Measurements from ENCODE around the gene RAD18.

RAD18 gene

DNA sequence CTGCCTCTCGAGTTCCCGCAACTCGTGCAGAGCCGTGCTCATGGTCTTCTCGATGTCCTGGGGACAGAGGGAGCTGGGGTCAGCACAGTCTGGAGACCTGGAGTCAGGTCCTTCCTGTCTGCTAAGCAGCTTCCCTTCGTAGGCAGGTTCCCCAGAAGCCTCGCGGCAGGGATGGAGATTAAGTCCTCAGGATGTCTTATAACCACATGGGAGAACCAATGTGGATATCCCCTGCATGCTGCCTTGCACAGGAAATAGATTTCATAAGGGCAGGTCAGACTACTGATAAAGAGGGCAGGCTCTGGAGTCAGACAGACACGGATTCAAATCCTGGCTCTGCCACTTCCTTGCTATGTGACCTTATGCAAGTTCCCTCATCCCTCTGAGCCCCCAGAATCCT is 22.6 kb upstream of the RAD18 start:
- ATAC-seq = no peak
- TF ChIP-seq TOX (CRISPR knock-in tag; IDR thresholded peaks at IDR 0.05; ENCODE audit: borderline replicate concordance) = no peak
- TF ChIP-seq, protein P1, sequence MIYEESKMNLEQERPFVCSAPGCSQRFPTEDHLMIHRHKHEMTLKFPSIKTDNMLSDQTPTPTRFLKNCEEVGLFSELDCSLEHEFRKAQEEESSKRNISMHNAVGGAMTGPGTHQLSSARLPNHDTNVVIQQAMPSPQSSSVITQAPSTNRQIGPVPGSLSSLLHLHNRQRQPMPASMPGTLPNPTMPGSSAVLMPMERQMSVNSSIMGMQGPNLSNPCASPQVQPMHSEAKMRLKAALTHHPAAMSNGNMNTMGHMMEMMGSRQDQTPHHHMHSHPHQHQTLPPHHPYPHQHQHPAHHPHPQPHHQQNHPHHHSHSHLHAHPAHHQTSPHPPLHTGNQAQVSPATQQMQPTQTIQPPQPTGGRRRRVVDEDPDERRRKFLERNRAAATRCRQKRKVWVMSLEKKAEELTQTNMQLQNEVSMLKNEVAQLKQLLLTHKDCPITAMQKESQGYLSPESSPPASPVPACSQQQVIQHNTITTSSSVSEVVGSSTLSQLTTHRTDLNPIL (CRISPR knock-in tag; IDR thresholded peaks at IDR 0.05; ENCODE audit: low read depth) = no peak
- TF ChIP-seq, protein P2, sequence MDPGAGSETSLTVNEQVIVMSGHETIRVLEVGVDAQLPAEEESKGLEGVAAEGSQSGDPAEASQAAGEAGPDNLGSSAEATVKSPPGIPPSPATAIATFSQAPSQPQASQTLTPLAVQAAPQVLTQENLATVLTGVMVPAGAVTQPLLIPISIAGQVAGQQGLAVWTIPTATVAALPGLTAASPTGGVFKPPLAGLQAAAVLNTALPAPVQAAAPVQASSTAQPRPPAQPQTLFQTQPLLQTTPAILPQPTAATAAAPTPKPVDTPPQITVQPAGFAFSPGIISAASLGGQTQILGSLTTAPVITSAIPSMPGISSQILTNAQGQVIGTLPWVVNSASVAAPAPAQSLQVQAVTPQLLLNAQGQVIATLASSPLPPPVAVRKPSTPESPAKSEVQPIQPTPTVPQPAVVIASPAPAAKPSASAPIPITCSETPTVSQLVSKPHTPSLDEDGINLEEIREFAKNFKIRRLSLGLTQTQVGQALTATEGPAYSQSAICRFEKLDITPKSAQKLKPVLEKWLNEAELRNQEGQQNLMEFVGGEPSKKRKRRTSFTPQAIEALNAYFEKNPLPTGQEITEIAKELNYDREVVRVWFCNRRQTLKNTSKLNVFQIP (CRISPR knock-in tag; IDR thresholded peaks at IDR 0.05; ENCODE audit: borderline replicate concordance, low read depth) = no peak
- no peak for TF ChIP-seq SNAI2 (CRISPR knock-in tag; IDR thresholded peaks at IDR 0.05)
- TF ChIP-seq OSR1 (CRISPR knock-in tag; IDR thresholded peaks at IDR 0.05) = no peak

DNA sequence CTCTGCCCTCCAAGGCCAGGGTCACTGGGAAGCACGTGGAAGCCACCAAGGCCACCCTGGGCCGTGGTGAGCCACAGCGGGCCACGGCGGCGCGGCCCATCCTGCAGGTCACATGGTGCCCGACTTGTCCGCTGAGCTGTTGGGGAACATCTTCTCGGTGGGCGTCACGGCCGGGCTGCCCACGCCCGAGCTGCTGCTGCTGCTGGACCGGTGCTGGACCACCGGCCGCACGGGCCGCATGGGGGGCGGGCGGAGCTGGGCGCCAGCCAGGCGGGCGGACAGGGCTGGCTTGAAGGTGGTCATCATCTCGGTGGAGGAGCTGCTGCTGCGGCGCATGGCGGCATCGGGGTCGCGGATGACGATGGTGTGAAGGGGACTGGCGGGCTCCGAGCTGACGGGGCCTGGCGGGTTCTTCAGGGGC is 22.1 kb upstream of the RAD18 start:
- ATAC-seq = no peak
- TF ChIP-seq ZFP3 (CRISPR knock-in tag; IDR thresholded peaks at IDR 0.05) (no peak), ARNTL (CRISPR knock-in tag; IDR thresholded peaks at IDR 0.05; ENCODE audit: borderline replicate concordance, low read depth) (no peak), PPARA (CRISPR knock-in tag; IDR thresholded peaks at IDR 0.05; ENCODE audit: borderline replicate concordance) (no peak), TCF4 (CRISPR knock-in tag; IDR thresholded peaks at IDR 0.05; ENCODE audit: borderline replicate concordance) (no peak), ZNF8 (CRISPR knock-in tag; IDR thresholded peaks at IDR 0.05) (no peak), CSDC2 (CRISPR knock-in tag; IDR thresholded peaks at IDR 0.05) (no peak)
- TF ChIP-seq, protein P3, sequence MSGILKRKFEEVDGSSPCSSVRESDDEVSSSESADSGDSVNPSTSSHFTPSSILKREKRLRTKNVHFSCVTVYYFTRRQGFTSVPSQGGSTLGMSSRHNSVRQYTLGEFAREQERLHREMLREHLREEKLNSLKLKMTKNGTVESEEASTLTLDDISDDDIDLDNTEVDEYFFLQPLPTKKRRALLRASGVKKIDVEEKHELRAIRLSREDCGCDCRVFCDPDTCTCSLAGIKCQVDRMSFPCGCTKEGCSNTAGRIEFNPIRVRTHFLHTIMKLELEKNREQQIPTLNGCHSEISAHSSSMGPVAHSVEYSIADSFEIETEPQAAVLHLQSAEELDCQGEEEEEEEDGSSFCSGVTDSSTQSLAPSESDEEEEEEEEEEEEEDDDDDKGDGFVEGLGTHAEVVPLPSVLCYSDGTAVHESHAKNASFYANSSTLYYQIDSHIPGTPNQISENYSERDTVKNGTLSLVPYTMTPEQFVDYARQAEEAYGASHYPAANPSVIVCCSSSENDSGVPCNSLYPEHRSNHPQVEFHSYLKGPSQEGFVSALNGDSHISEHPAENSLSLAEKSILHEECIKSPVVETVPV (CRISPR knock-in tag; IDR thresholded peaks at IDR 0.05) = no peak

DNA sequence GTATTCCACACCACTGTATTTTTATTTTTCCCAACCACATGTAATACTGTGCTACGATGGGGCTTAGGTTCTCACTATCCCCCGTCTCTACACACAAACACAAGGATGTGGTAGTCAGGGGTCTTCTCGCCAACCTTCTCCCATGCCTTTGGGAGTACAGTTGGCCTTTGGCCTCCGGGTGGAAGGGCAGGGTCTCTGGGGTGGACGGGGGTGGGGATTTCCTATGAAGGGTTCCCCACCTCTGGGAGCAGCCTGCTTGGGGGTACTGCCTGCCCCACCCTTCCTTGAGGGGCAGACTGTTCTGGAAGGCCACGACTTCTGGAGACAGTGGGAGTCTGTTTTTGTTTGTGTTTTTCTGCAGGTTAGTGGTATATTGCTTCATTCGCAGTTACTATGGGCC is 21.3 kb upstream of the RAD18 start:
- TF ChIP-seq ESRRG (CRISPR knock-in tag; IDR thresholded peaks at IDR 0.05) (no peak), ZNF8 (CRISPR knock-in tag; IDR thresholded peaks at IDR 0.05) (no peak), TCF4 (CRISPR knock-in tag; IDR thresholded peaks at IDR 0.05; ENCODE audit: borderline replicate concordance) (no peak), ARNTL (CRISPR knock-in tag; IDR thresholded peaks at IDR 0.05; ENCODE audit: borderline replicate concordance, low read depth) (no peak), ZC3H10 (CRISPR knock-in tag; IDR thresholded peaks at IDR 0.05) (no peak), CSDC2 (CRISPR knock-in tag; IDR thresholded peaks at IDR 0.05) (no peak), ZNF70 (CRISPR knock-in tag; IDR thresholded peaks at IDR 0.05) (no peak), TOX (CRISPR knock-in tag; IDR thresholded peaks at IDR 0.05; ENCODE audit: borderline replicate concordance) (no peak), RARB (CRISPR knock-in tag; IDR thresholded peaks at IDR 0.05) (no peak), PPARA (CRISPR knock-in tag; IDR thresholded peaks at IDR 0.05; ENCODE audit: borderline replicate concordance) (no peak), GLIS3 (CRISPR knock-in tag; IDR thresholded peaks at IDR 0.05) (no peak)
- TF ChIP-seq, protein P3 (CRISPR knock-in tag; IDR thresholded peaks at IDR 0.05) = no peak
- TF ChIP-seq, protein P1 (CRISPR knock-in tag; IDR thresholded peaks at IDR 0.05; ENCODE audit: low read depth) = no peak
- TF ChIP-seq, protein P4, sequence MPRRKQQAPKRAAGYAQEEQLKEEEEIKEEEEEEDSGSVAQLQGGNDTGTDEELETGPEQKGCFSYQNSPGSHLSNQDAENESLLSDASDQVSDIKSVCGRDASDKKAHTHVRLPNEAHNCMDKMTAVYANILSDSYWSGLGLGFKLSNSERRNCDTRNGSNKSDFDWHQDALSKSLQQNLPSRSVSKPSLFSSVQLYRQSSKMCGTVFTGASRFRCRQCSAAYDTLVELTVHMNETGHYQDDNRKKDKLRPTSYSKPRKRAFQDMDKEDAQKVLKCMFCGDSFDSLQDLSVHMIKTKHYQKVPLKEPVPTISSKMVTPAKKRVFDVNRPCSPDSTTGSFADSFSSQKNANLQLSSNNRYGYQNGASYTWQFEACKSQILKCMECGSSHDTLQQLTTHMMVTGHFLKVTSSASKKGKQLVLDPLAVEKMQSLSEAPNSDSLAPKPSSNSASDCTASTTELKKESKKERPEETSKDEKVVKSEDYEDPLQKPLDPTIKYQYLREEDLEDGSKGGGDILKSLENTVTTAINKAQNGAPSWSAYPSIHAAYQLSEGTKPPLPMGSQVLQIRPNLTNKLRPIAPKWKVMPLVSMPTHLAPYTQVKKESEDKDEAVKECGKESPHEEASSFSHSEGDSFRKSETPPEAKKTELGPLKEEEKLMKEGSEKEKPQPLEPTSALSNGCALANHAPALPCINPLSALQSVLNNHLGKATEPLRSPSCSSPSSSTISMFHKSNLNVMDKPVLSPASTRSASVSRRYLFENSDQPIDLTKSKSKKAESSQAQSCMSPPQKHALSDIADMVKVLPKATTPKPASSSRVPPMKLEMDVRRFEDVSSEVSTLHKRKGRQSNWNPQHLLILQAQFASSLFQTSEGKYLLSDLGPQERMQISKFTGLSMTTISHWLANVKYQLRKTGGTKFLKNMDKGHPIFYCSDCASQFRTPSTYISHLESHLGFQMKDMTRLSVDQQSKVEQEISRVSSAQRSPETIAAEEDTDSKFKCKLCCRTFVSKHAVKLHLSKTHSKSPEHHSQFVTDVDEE (CRISPR knock-in tag; IDR thresholded peaks at IDR 0.05) = no peak
- TF ChIP-seq, protein P2 (CRISPR knock-in tag; IDR thresholded peaks at IDR 0.05; ENCODE audit: borderline replicate concordance, low read depth) = no peak
- ATAC-seq = no peak

All from SK-N-SH treated with all-trans-retinoic acid at 6 μM for 48 hours (cell line).